Measurements from ENCODE around the gene CDR2. TPM values are rescaled to one million over a fixed set of nuclear protein-coding genes. Genes with fewer than 3 reads are reported as not detected.

CDR2 gene
- total and polyA plus RNA-seq, 2 of the 13 experiments (the other 11 are each of a cell fraction or from before 2014, with no cell fraction given), result 59.0 to 78.9 TPM

DNA sequence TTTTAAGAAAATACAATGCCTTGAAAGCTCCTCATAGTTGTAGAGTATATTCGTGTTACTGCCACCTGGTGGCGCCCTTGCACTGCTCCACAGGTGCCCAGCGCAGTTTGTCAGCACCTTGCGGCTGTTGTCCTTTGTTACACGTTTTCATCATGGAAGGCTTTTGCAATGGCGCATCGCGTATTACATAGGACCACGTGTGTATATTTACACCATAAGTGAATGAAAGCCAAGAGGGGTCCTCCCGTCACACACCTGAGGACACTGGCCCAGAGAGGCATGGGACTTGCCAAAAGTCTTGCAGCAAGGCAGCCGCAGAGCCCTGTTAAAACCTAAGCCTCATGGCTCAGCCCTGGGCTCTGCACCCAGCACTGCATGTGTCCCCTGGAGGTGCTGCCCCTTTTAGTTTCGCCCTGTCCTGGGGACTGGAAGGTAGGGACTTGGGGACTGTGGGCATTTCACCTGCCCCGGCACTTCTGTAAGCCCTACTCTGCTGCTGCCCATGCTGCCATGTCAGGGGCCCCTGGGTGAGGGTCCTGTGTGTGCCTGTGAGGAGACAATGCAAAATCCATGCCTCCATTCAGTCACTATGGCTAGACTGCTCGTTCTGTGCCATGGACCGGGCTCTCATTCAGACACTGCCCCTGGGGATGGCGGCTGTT, 52.9 kb downstream of the CDR2 start (continued):
- TF ChIP-seq HNF1A (IDR thresholded peaks at IDR 0.05; ENCODE audit: low read depth) (no peak), HNF1A (CRISPR knock-in tag; IDR thresholded peaks at IDR 0.05; ENCODE audit: borderline replicate concordance) (no peak), RBFOX2 (IDR thresholded peaks at IDR 0.05; ENCODE audit: low read depth, low read length) (no peak), ZNF572 (CRISPR knock-in tag; IDR thresholded peaks at IDR 0.05) (peak; percentile 67; the same call in 1 of the 2 replicates), ETV5 (CRISPR knock-in tag; IDR thresholded peaks at IDR 0.05; ENCODE audit: borderline replicate concordance) (peak; percentile 33; the same call in 1 of the 2 replicates), SP5 (CRISPR knock-in tag; IDR thresholded peaks at IDR 0.05; ENCODE audit: borderline replicate concordance, low read depth) (no peak), ZNF713 (CRISPR knock-in tag; IDR thresholded peaks at IDR 0.05) (0 out of 2 replicates have a peak, but pooled peaks have one; percentile 86), KLF16 (CRISPR knock-in tag; IDR thresholded peaks at IDR 0.05) (peak in 1 of 2 experiments; percentile 65; a peak in 1 of 4 replicates), MXI1 (IDR thresholded peaks at IDR 0.05; ENCODE audit: borderline replicate concordance, low read depth, low read length) (peak; percentile 27; the same call in 1 of the 3 replicates), HOXA9 (CRISPR knock-in tag; IDR thresholded peaks at IDR 0.05; ENCODE audit: borderline replicate concordance) (0 out of 2 replicates have a peak, but pooled peaks have one; percentile 66), ZBTB33 (CRISPR knock-in tag; IDR thresholded peaks at IDR 0.05) (peak; percentile 97), MZF1 (CRISPR knock-in tag; IDR thresholded peaks at IDR 0.05; ENCODE audit: borderline replicate concordance) (peak; percentile 40; the same call in 1 of the 2 replicates), SMYD3 (CRISPR knock-in tag; IDR thresholded peaks at IDR 0.05) (no peak), ZNF225 (CRISPR knock-in tag; IDR thresholded peaks at IDR 0.05) (0 out of 2 replicates have a peak, but pooled peaks have one; percentile 37), SP140L (CRISPR knock-in tag; IDR thresholded peaks at IDR 0.05; ENCODE audit: borderline replicate concordance) (no peak), SMAD3 (CRISPR knock-in tag; IDR thresholded peaks at IDR 0.05) (peak; percentile 75; the same call in 1 of the 2 replicates), ZNF337 (CRISPR knock-in tag; IDR thresholded peaks at IDR 0.05; ENCODE audit: borderline replicate concordance, low read depth) (no peak), SRY (CRISPR knock-in tag; IDR thresholded peaks at IDR 0.05) (0 out of 2 replicates have a peak, but pooled peaks have one; percentile 65)
- TF ChIP-seq, protein P1, sequence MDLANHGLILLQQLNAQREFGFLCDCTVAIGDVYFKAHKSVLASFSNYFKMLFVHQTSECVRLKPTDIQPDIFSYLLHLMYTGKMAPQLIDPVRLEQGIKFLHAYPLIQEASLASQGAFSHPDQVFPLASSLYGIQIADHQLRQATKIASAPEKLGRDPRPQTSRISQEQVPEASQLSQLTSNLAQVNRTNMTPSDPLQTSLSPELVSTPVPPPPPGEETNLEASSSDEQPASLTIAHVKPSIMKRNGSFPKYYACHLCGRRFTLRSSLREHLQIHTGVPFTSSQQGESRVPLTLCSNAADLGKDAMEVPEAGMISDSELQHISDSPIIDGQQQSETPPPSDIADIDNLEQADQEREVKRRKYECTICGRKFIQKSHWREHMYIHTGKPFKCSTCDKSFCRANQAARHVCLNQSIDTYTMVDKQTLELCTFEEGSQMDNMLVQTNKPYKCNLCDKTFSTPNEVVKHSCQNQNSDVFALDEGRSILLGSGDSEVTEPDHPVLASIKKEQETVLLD (CRISPR knock-in tag; IDR thresholded peaks at IDR 0.05; ENCODE audit: low read depth), result 0 out of 2 replicates have a peak, but pooled peaks have one; percentile 12
- TF ChIP-seq, protein P2, sequence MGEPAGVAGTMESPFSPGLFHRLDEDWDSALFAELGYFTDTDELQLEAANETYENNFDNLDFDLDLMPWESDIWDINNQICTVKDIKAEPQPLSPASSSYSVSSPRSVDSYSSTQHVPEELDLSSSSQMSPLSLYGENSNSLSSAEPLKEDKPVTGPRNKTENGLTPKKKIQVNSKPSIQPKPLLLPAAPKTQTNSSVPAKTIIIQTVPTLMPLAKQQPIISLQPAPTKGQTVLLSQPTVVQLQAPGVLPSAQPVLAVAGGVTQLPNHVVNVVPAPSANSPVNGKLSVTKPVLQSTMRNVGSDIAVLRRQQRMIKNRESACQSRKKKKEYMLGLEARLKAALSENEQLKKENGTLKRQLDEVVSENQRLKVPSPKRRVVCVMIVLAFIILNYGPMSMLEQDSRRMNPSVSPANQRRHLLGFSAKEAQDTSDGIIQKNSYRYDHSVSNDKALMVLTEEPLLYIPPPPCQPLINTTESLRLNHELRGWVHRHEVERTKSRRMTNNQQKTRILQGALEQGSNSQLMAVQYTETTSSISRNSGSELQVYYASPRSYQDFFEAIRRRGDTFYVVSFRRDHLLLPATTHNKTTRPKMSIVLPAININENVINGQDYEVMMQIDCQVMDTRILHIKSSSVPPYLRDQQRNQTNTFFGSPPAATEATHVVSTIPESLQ (CRISPR knock-in tag; conservative IDR thresholded peaks at IDR 0.05), result no peak

Measured in HepG2 (cell line).